ENCODE results near the gene SET.
"Not testable (repeated sequence)": the region's sequence is repeated elsewhere in the genome, so short reads cannot be mapped to it uniquely, and the experiment has no call there.

The SET gene

DNA sequence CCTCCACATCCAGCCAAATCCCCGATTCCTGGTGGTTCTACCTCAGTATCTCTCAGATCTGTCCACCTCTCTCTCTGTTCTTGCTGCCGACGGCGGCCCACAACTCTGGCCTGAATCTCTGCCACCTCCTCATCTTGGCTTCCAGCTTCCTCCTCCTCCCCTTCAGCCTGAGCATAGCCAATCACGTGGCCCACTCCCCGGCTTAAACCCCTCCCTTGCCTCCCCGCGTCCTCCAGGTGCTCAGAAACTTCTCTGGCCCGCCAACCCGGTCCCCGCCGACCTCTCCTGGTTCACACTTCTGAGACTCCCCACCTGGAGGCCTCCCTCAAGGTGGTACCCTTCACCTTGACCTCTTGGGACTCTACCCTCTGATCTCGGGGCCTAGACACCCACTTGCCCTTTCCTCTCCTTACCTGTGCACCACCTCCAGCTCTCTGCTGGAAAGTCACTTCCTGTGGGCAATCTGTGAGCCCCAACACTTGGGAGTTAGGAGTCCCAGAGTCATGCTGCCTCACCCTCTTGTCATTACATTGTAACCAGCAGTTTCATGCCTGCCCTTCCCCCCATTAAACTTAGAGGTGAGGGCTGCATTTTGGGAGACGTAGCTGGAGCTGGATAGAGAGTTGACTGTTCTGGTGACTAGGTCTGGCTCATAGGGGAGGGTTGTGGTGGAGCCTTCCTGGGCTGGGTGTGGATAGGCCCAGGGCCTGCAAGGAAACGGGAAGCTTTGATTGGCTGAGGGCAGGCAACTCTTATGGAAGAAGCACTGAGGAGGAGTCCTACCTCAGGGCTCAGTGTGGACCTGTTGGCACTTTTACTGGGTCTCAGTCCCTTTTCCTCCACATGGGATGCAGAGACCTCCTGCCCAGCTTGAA lies 4.5 kb upstream of the SET start:
- peak; percentile 88 for DNase-seq
- in situ Hi-C loops (cut with HindIII; ENCODE audit: low pct_ligation_motif_present, low pct_unique_long_range_greater_than_20kb, low sequenced_read_pairs), result no loop called here

DNA sequence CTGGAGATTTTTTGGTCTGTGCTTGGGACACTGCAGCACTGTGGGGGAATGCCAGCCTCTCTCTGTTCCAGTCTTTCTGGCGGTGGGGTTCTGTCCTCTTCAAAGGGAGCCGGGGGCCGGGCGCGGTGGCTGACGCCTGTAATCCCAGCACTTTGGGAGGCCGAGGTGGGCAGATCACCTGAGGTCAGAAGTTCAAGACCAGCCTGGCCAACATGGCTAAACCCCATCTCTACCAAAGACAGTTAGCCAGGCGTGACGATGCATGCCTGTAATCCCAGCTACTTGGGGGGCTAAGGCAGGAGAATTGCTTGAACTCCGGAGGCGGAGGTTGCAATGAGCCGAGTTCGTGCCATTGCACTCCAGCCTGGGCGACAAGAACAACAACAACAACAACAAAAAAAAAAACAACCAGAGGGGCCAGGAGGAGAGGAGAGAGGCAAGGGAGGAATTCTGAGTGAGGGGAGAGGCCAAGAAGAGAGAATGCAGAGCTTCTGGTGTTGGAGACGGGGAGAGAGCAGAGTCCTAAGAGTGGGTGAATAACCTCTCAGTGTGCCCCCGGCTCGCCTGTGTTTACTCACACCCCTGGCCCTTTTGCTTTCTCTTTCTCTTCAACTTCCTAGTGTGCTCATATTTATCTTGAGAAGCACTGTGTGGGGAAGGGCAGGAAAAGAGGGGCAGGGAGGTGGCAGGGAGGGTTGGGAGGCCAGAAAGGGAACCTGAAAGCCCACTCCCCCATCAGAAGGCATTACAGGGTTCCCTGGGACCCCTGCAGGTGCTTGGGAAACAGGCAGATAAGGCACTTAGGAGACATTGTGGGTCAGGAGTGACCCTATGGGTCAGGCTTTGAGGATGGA lies 3.2 kb upstream of the SET start:
- in situ Hi-C loops (cut with HindIII; ENCODE audit: low pct_ligation_motif_present, low pct_unique_long_range_greater_than_20kb, low sequenced_read_pairs), result no loop called here

GRCh38 chr9:128687453-128687852 lies 1.6 kb upstream of the SET start:
- no peak for DNase-seq
- in situ Hi-C loops (cut with HindIII; ENCODE audit: low pct_ligation_motif_present, low pct_unique_long_range_greater_than_20kb, low sequenced_read_pairs), result no loop called here

More for the DNA sequence above, 3.2 kb upstream of the SET start:
- DNase-seq, result peak; percentile 39

DNA sequence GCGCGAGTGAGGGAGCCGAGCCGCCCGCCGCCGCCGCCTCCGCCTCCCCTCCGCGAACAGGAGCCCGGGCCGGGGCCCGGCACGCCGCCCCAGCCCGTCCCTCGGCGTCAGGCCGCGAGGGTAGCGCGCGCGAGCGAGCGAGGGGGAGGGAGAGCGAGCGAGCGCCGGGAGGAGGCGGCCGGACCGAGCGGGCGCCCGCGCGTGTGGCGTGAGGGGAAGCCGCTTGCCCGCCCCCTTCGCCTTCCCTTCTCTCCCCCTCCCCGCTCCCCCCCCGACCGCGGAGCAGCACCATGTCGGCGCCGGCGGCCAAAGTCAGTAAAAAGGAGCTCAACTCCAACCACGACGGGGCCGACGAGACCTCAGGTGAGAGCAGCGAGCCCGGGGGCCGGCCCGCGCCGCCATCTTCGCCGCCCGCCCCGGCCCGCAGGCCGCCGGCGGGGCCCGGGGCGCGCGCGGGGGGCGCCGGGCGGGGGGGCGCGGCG lies 312 bp downstream of the SET start:
- in situ Hi-C loops (cut with HindIII; ENCODE audit: low pct_ligation_motif_present, low pct_unique_long_range_greater_than_20kb, low sequenced_read_pairs), result no loop called here

GRCh38 chr9:128689820-128690683 lies 1.0 kb downstream of the SET start:
- in situ Hi-C loops (cut with HindIII; ENCODE audit: low pct_ligation_motif_present, low pct_unique_long_range_greater_than_20kb, low sequenced_read_pairs), result no loop called here
- DNase-seq, result peak; percentile 44

More for the DNA sequence above, 312 bp downstream of the SET start:
- DNase-seq, result no peak

- in situ Hi-C loops (cut with HindIII; ENCODE audit: low pct_ligation_motif_present, low pct_unique_long_range_greater_than_20kb, low sequenced_read_pairs), result no loop called here
- no peak for DNase-seq
Observed at GRCh38 chr9:128690684-128691034, 1.6 kb downstream of the SET start.

DNA sequence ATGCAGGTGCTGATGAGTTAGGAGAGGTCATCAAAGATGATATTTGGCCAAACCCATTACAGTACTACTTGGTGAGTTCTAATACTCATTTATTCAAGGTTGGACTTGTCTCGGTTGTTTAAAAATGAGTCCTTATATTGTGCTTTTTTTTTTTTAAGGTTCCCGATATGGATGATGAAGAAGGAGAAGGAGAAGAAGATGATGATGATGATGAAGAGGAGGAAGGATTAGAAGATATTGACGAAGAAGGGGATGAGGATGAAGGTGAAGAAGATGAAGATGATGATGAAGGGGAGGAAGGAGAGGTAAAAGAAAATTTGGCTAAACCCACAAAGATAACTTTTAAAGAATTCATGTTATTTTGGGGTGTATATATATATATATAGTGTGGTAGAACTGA lies 4.7 kb downstream of the SET start:
- in situ Hi-C loops (cut with HindIII; ENCODE audit: low pct_ligation_motif_present, low pct_unique_long_range_greater_than_20kb, low sequenced_read_pairs); DNase-seq: not testable (repeated sequence)

GRCh38 chr9:128694344-128694743 lies 5.3 kb downstream of the SET start:
- DNase-seq, result no peak
- in situ Hi-C loops (cut with HindIII; ENCODE audit: low pct_ligation_motif_present, low pct_unique_long_range_greater_than_20kb, low sequenced_read_pairs), result no loop called here

GRCh38 chr9:128696923-128697707 lies 8.1 kb downstream of the SET start:
- DNase-seq, result no peak
- in situ Hi-C loops (cut with HindIII; ENCODE audit: low pct_ligation_motif_present, low pct_unique_long_range_greater_than_20kb, low sequenced_read_pairs), result no loop called here

GRCh38 chr9:128699096-128699795 lies 10.2 kb downstream of the SET start:
- in situ Hi-C loops (cut with HindIII; ENCODE audit: low pct_ligation_motif_present, low pct_unique_long_range_greater_than_20kb, low sequenced_read_pairs); DNase-seq: not testable (repeated sequence)

DNA sequence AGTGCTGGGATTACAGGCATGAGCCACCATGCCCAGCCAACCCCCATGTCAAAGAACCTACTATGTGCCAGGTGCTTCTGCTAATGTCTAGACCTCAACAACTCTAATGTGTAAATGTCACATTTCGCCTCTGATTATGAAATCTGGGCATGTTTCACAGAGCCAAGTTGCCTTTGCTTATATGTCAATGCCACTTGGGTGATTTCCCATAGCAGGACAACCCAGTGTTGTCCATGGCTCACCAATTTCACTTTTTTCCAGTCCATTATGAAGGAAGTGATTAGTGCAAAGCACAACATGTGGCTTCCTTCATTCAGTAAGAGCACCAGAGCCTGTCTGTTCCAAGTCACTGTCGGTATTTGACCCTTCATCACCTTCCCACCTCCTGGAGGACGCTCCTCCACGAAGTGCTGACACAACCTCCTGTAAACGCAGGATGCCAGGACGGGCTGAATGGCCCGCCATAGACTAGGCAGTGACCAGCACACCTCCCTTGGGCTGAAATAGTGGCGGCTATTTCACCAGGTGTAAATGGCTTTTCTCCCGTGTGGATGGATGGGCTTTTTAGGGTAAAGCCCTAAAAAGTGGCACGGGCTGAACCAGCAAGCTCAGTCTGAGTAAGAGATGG lies 12.3 kb downstream of the SET start:
- in situ Hi-C loops (cut with HindIII; ENCODE audit: low pct_ligation_motif_present, low pct_unique_long_range_greater_than_20kb, low sequenced_read_pairs), result no loop called here
- no peak for DNase-seq

GRCh38 chr9:128702445-128702948 lies 13.5 kb downstream of the SET start, which contains the start of gene PKN3:
TSS of gene PKN3 (plus strand) at chr9:128702503. CDS start at chr9:128702916, 413 bp downstream.
- in situ Hi-C loops (cut with HindIII; ENCODE audit: low pct_ligation_motif_present, low pct_unique_long_range_greater_than_20kb, low sequenced_read_pairs), result no loop called here
- DNase-seq, result peak; percentile 78

- in situ Hi-C loops (cut with HindIII; ENCODE audit: low pct_ligation_motif_present, low pct_unique_long_range_greater_than_20kb, low sequenced_read_pairs), result no loop called here
- DNase-seq, result no peak
Observed at GRCh38 chr9:128702949-128703615, 14.1 kb downstream of the SET start.

GRCh38 chr9:128703616-128704355 lies 14.8 kb downstream of the SET start:
- DNase-seq, result no peak
- in situ Hi-C loops (cut with HindIII; ENCODE audit: low pct_ligation_motif_present, low pct_unique_long_range_greater_than_20kb, low sequenced_read_pairs), result no loop called here

- in situ Hi-C loops (cut with HindIII; ENCODE audit: low pct_ligation_motif_present, low pct_unique_long_range_greater_than_20kb, low sequenced_read_pairs), result no loop called here
- no peak for DNase-seq
Observed at GRCh38 chr9:128704356-128704670, 15.3 kb downstream of the SET start.

All from ACHN (cell line).